GM18517 (cell line): ENCODE measurements around the gene LAPTM4A.

ENCODE experiments used
- ATAC-seq: cut with Tn5 transposase; IDR thresholded peaks from one replicate; pipeline ENCODE4 v1.9.1; 2021; ENCODE audit warnings: mild to moderate bottlenecking, moderate library complexity; ENCODE audit not compliant: unreplicated experiment

LAPTM4A gene

DNA sequence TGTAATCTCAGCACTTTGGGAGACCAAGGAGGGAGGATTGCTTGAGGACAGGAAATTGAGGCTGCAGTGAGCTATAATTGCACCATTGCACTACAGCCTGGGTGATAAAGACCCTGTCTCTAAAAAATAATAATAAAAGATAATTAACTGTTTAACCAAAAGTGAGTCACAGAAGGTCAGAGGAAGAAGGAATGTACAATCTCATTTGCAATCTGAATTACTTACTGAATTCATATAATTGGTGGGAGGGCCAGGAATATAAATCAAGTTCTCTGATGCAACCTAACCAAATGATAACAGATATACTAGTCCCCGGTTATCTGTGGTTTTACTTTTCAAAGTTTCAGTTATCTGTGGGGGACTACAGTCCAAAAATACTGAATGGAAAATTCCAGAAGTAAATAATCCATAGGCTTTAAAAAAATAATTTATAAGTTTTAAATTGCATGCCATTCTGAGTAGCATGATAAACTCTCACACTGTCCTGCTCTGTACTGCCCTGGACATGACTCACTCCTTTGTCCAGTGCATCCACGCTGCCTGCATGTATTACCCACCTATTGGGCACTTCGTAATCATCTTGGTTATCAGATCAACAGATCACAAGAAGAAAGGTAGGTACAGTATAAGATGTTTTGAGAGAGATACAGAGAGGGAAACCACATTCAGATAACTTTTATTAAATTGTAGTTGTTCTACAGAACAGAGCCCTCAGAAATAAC lies 26.2 kb downstream of the LAPTM4A start:
- ATAC-seq = no peak

DNA sequence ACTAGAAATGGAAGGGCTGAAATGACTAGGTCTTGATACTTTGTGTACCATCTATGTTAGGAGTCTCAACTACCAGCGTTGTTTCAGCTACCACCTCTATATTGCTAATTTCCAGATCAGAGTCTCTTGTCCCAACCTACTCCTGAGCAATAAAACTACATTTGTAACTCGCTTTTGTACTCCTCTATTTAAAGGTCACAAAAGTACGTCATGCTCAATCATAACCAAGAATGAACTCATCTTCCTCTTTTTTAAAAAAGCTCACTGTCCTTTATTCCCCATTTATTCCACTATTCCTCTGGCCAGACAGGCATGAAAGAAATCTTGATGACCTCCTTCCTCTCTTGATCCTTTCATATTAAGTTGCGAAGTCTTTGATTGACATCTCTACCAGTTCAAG lies 27.7 kb downstream of the LAPTM4A start:
- no peak for ATAC-seq

DNA sequence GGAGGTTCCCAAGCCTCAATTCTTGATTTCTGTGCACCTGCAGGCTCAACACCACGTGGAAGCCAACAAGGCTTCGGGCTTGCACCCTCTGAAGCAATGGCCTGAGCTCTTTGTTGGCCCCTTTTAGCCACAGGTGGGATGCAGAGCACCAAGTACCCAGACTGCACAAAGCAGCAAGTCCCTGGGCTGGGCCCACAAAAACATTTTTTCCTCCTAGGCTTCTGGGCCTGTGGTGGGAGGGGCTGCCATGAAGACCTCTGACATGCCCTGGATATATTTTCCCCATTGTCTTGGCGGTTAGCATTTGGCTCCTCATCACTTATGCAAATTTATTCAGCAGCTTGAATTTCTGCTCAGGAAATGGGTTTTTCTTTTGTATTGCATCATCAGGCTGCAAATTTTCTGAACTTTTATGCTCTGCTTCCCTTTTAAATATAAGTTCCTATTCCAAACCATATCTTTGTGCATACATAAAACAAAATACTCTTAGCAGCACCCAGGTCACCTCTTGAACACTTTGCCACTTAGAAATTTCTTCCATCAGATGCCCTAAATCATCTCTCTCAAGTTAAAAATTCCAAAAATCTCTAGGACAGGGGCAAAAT lies 29.9 kb downstream of the LAPTM4A start:
- ATAC-seq = no peak

DNA sequence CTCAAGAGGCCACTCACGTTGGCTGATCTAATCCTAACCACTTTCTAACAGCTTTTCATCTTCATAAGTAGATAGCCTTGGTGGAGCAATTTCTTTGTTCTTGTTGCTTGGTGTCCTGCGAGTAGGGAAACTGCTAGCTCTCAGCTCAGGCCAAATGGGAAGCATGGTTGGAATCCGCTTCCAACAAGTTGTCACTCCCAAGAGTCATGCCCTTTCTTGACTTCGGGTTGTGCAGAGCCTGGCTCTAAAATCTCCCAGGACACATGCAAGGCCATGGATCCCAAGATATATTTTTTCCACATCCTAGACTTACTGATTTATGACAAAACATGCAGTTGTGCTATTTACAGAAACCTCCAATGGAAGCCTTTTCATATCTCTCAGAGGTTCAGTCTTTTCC lies 31.7 kb downstream of the LAPTM4A start:
- no peak for ATAC-seq

DNA sequence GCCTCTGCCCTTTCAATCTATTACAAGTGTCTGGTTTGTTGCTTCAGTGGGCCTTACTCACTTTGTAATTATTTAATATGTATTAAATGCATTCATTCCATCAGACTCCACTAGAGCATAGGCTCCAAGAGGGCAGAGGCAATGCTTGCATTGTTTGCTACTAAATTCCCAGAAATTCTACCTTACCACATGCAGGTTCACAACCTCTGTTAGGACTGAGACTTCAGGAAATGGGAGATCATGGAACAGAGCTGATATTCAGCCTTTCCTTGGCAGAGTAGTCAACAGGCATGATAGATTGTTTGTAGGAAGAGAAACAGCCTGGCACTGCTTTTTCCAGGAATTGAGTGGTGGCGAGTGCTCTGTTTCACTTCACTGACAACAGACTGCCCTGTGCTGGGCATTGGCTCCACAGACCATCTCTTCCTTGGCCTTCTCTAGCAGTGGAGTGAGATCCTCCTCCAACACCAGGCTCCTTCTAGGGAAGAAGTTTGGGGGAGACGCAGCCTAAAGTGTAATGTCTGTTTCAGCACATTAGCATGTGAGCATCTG lies 32.8 kb downstream of the LAPTM4A start:
- no peak for ATAC-seq

DNA sequence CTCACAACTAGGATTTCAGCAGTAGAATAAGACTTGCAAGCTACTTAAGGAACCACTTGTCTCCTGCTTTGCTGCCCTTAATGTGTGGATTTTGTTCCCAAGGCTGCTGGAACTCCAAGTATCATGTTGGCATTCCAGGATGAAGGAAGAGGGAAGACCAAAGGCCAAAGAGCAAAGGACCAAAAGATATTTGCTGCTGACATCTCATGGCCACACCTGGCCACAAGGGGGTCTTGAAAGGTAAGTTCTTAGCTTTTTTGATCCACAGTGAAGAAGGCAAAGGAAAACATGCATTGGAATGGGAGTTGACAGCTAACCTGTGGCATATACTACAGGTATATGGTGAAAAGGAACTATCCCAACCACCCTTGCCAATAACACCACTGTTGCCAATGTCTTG lies 35.1 kb downstream of the LAPTM4A start:
- ATAC-seq = no peak

DNA sequence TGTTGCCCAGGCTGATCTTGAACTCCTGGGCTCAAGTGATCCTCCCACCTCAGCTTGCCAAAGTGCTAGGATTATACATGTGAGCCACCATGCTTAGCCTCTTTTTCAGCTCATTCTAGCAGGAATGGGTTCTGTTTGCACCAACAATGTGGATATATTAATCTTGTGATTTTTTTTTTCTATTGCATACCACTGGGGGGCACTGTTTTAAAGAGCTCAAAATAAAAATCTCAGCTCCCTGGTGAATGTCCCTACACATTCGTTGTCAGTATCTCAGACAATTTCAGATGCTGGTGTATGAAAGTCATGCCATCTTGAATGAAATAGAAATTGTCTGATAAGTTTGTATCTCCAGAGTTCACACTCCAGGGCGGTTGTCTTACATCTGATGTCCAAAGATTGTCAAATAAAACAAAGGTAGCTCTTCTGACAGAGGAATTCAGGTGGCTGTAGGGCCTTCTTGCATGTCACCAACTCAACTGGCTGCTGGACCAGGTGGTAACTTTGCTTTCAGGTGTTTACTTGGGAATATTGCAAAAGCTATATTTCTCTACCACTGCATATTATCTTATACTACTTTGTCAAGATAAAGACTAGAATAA lies 35.8 kb downstream of the LAPTM4A start:
- ATAC-seq = no peak

DNA sequence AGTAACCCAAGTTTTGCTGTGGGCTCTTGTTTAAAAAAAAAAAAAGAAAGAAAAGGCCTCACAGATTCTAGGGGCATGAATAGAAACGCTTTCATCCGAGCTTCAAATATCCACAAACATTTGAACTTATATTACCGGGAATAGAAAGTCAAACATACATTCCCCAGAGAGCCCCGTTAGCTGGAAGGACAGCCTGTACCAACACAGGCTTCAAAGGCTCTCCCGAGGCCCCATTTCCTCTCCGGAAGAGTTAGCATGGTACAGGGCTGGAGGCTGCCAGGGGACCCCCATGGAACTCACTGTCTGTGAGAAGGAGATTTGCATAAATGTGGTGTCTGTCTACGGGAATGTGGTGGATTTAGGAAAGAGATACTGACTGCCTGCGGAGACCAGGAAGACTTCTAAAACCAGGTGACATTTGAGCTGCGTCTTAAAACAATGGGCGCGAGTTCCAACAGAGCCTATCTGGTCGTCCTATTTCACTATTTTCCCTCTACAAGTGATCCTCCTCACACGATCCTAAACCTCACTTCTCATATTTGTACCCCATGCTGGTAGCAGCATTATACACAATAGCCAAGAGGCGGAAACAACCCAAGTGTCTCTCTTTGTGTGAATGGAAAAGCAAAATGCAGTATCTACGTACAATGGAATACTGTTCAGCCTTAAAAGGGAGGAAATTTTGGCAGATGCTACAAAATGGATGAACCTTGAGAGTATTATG lies 38.1 kb downstream of the LAPTM4A start:
- no peak for ATAC-seq

DNA sequence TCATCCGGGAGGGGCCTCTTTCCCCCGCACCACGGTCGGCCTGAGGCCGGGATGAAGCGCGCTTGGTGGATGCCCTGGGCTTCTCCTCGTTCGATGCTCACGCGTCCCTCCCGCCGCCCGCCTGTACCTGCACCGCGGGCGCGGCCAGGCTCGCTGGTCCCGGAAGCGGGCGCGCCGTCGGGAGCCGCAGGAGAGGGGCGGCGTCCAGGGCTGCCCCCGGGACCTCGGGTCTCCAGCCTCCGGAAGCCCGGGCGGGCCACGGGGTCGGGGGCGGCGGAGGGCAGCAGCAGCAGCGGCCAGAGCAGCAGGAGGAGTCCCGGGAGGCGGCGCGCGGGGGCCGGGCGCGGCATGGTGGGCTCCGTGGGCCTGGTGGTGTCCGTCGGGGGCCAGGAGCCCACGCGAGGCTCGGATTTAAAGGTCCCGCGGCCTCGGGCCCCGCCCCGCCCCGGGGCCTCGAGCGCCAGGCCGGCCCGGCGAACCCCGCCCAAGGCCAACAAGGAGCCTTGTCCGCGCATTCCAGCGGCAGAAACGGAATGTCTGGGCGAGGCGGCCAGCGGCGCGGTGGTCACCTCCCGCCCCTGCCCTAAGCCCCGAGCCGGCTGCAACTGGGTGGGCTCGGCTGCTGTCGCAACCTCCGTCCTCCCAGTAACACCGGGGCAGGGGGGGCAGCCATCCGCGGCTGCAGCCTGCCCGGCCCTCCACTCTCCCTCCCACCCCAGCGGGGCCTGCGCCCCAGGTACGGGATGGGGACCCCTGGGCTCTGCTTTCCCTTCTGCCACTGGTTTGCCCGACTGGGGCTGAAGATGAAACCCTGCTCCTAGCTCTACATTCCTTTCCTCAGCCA lies 38.9 kb downstream of the LAPTM4A start, which contains the start of gene MATN3:
Gene MATN3, minus strand, starts transcription at position 387 of the 844 bp plus-strand sequence. Its CDS starts 37 bp downstream, at position 350.
- ATAC-seq = no peak

DNA sequence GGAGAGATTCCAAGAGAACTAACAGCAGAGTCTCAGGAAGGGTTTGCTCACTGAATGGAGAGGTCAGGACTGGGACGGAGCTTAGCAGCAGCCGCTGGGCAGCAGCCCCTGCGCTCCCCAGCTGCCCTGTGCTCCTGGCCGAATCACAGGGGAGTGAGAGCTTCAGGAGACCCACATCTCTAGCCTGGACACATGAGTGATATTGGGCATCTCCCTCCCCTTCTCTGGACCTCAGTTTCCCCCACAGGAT lies 39.5 kb downstream of the LAPTM4A start:
- ATAC-seq = no peak

DNA sequence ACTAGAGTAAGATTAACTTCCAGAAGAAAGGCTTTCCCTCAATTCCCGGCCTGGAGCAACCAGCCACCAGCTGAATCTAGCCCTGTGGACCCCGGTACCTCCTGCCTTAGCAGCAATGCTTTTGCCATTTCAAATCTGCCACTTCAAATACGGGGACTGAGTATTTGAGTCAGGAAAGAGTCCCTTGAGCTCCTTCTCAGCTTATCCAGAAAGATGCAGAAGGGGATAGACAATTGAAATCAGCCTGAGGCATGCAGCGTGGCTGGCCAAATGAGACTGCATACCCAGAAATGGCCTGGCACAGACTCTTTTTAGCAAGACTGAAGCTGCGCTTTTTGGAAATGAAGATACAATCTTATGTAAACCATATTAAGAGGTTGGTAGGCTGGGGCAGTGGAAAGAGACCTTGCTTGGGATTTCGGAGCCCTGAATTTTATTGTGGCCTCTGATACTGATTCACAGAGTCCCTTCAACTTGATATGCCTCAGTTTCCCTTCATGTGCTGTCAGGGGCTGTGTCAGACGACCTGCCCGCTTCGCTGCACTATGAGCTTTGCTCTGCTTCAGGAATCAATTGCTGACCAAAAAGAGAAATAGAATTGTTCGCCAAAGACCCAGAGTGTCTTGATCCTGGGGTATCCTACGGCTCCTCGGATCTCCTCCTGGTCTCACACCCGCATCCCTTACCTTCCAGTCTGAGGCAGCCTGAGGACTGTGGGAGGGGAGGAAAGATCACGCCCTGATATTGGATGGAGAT lies 40.0 kb downstream of the LAPTM4A start:
- ATAC-seq = no peak

DNA sequence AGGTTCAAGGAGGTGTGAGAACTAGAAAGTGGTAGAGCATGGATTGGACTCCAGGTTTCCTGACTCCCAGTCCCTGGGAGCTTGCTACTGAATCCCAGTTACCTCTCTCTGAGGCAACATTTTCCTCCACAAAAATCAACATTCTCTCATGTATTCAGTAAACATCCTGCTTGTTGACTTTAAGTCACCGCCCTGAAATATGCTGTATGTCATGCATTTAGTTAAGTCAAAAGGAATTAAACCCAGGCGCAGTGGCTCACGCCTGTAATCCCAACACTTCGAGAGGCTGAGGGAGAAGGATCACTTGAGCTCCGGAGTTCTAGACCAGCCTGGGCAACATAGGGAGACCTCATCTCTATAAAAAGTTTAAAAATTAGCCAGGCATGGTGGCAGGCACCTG lies 42.7 kb downstream of the LAPTM4A start:
- no peak for ATAC-seq

DNA sequence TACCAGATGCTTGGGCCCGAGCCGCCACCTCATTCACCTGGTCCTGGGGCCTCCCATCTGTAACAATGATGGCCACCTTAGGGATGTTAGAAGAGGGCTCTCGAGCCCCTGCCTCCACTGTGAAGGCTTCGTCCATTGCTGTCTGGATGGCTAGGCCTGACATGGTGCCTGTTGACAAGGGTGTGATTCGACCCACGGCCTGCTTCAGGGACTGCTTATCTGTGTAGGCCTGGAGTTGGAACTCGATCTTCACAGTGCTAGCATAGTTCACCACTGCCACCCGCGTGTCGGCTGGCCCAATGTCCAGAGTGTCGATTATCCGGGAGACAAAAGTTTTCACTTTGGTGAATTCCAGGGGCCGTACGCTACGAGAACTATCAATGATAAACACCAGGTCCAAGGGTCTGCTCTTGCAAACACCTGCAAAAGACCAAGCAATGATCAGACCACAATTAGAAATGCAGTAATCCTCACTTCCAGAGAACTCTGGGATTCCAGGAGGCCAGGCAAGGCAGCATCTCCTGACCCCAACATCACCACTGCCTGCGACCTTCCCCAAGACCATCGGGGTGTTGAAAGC lies 45.4 kb downstream of the LAPTM4A start:
- no peak for ATAC-seq

DNA sequence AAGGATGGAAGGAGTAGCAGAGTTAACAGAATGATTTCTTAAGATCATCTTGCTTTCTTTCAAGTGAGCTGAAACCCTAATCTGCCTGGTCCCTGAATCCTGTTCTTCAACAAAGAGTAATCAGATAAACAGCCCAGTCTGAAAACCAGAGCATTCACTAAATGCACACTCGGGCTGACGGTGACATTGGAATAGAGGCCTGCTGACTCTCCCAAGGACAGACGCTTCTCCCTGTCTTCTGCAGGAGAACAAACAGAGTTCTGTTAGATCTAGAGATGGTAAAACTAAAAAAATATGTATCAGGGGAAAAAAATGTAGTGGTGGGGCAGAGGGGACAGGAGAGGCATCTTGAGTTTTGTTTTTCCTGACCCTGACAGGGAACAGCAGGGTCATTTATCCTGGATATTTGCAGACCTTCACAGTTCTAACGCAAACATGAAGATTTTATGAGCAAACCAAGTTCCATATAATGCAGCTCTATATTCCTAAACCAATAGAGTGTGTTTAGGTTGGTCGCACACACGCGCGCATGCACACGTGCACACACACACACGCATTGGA lies 46.3 kb downstream of the LAPTM4A start:
- ATAC-seq = no peak

DNA sequence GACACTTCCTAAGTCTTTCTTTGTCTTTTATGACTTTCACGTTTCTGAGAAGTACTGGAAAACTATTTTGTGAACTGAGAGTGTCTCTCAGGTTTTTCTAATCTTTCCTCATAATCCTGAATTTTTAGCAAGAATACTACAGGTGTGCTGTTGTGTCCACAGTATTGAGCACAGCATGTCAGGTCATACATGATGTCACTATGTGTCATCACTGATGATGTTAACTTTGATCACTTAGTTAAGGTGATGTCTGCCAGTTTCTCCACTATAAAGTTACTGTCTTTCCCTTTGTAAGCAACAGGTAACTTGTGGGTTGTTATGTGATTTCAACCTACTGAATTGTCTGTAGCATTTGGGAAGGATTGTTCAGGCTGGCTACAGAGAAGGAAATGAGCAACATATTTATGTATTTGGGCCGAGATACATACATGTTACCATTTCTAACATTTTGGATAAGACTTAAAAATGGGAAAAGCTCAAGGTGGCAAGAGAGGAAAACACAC lies 50.0 kb downstream of the LAPTM4A start:
- no peak for ATAC-seq

DNA sequence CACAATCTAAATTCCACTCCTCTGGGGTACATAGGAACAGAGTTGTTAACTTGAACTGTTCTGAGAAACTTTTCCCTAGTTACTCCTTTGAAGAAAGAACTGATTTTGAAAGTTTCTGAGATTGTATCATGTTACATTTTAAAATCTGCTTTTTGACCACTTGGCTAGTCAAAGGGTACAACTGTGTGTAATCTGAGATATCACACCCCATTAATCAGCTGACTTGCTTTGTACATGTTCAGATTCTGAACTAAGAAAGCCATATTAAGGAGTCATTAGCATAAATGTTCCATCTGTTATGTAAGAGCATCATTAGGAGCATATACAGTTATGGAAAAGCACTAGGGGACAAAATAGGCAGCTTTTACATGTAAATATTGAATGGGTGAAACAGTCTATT lies 57.7 kb downstream of the LAPTM4A start:
- no peak for ATAC-seq

DNA sequence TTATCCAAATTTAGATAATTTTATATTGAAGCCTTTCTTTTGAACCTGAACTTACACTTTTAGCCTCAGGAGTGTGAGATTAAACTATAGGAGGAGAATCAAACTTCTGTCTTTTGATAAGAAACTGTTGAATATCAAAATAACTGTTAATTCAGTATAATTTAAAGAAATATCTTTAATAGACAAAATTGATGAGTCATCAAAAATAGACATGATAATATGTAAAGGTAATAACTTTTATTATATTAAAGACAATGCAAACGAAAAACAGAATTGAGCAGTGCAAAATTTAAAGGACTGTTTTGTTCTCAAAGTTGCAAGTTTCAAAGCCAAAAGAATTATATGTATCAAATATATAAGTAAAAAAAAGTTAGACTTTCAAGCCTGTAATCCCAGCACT lies 59.5 kb downstream of the LAPTM4A start:
- ATAC-seq = no peak

DNA sequence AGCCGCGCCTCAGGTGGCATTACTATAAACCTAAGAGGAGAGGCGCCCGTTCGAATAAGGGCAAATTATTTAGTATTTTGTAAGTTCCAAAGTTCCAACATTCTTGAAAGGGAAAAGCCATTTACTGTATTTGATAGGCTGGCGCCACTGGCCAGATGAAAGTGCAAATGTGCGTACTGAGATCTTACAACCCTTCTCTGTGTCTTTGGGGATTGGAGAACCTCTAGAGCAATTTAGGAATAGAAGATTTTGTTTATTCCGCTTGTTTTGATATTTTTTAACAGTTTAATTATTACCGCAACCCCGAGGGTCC lies 61.1 kb downstream of the LAPTM4A start:
- no peak for ATAC-seq

DNA sequence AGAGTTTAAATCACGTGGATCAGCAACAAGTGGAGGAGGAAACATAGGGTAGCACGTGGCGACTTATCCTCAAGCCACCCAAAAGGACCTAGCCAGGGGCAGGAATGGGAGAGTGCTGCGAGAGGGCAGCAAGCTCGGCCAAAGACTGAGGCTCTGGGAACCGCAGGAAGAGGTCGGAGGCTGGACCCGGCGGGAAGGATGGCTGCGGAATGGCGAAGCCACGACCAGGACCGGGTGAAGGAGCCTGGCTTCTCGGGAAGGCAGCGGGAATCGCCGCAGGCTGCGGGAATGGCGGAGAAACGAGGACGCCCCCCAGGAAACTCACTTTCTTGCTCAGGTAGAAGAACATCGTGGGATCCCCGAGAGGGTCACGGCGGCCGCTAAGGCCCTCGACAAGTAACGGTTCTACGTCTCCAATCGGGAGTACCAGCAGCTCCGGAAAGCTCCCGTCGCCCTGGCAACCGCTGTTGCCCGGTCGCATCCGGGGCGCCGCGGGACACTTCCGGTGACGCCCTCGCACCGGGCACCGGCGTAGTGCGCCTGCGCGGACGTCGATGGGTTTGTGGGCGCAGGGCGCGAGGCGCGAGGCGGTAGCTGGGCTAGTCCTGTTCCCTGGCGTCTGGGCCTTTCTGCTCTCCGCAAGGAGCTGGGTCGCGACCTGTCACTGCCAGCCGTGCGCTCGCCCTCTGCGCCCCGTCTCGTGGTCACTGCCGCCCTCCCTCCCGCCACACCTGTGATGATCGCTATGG lies 61.6 kb downstream of the LAPTM4A start, which contains the start of gene WDR35:
Gene WDR35, minus strand, starts transcription at position 439 of the 749 bp plus-strand sequence. Its CDS starts 90 bp downstream, at position 349.
- peak; percentile 82 for ATAC-seq
